HCT116 (cell line): ENCODE measurements around the gene FOS. TPM values are rescaled to one million over a fixed set of nuclear protein-coding genes. Genes with fewer than 3 reads are reported as not detected.

ENCODE experiments used
- ATAC-seq: fragments of 200-7000 bp; cut with Tn5 transposase; 2 replicates; pipeline ENCODE4 v1.9.1; 2020; ENCODE audit warnings: mild to moderate bottlenecking, moderate library complexity
- BruUV-seq: library from RNA; stranded (reverse); fragments of 400-500 nt; replicated peaks from 2 replicates; lab custom pipeline; 2021; lab: Mats Ljungman, UMichigan
- CTCF ChIA-PET: fragments of 300-600 bp; sonication (Branson Sonifier 250); formaldehyde crosslinking; loops from one replicate; lab custom pipeline; 2021; ENCODE audit warnings: antibody characterized with exemption; lab: Charles Lee
- POLR2A ChIA-PET: fragments of 300-600, 350-600 bp; sonication (Branson Sonifier 250); formaldehyde crosslinking; loops from one replicate; lab custom pipeline; 2021; ENCODE audit warnings: antibody characterized with exemption; lab: Charles Lee
- RAD21 ChIA-PET, 2 experiments: fragments of 300-600 bp; sonication (Branson Sonifier 250); formaldehyde crosslinking; loops; one replicate each; lab custom pipeline; 2023; ENCODE audit warnings: low total read pairs in 2 of 2; ENCODE audit not compliant: uncharacterized antibody in 2 of 2, unreplicated experiment in 2 of 2, low non-redundant PET in 1 of 2; lab: Charles Lee
- DNase-seq: peaks from one replicate; pipeline ENCODE4 v3.0.0-alpha.2; 2010; ENCODE audit warnings: low read depth, low spot score
- H2AFZ ChIP-seq: fragments of 200-600 bp; shearing (Covaris generic), sonication (generic); 2 replicates; pipeline ENCODE4 v1.6.1; 2017; ENCODE audit warnings: low read depth, mixed run types, mixed read lengths, antibody characterized with exemption, low read length; ENCODE audit not compliant: poor library complexity, severe bottlenecking
- H3K27ac ChIP-seq: 2 replicates; pipeline ENCODE4 v1.5.1; 2012; ENCODE audit warnings: low read depth, low read length
- H3K27me3 ChIP-seq: fragments of 200-600 bp; sonication (generic); 2 replicates; pipeline ENCODE4 v1.6.1; 2016; ENCODE audit warnings: mixed run types, low read length, mixed read lengths; ENCODE audit not compliant: insufficient read depth
- H3K36me3 ChIP-seq, 2 experiments: fragments of 200-500 bp in 1 of 2; fragments of 200-600 bp in 1 of 2; sonication (Bioruptor generic) in 1 of 2; sonication (generic) in 1 of 2; 2 replicates each; pipeline versions ENCODE4 v1.5.1 to v1.6.1; 2014 to 2016; ENCODE audit warnings: low read length in 2 of 2, inconsistent platforms in 1 of 2, mixed read lengths in 1 of 2, mixed run types in 1 of 2; ENCODE audit not compliant: insufficient read depth in 2 of 2, control insufficient read depth in 1 of 2
- H3K4me1 ChIP-seq, 2 experiments: fragments of 200-600 bp in 1 of 2; sonication (generic) in 1 of 2; 2 replicates each; pipeline versions ENCODE4 v1.5.1 to v1.6.1; 2012 to 2017; ENCODE audit warnings: low read length in 2 of 2, inconsistent platforms in 1 of 2, mild to moderate bottlenecking in 1 of 2, mixed read lengths in 1 of 2, mixed run types in 1 of 2, moderate library complexity in 1 of 2; ENCODE audit not compliant: insufficient read depth in 2 of 2, control insufficient read depth in 1 of 2
- H3K4me2 ChIP-seq: fragments of 200-600 bp; sonication (generic); 2 replicates; pipeline ENCODE4 v1.6.1; 2017; ENCODE audit warnings: mixed run types, low read length, mixed read lengths
- H3K4me3 ChIP-seq, 2 experiments: fragments of 200-600 bp in 1 of 2; sonication (generic) in 1 of 2; replicated peaks in 1 of 2; 2 replicates each; pipeline ENCODE4 v1.5.1; 2011 to 2016; ENCODE audit warnings: low read length in 2 of 2, control low read depth in 1 of 2, low read depth in 1 of 2, mild to moderate bottlenecking in 1 of 2, mixed read lengths in 1 of 2, mixed run types in 1 of 2
- H3K79me2 ChIP-seq: fragments of 200-600 bp; sonication (generic); 2 replicates; pipeline ENCODE4 v1.6.1; 2017; ENCODE audit warnings: mild to moderate bottlenecking, mixed run types, low read length, moderate library complexity, mixed read lengths; ENCODE audit not compliant: insufficient read depth
- H3K9ac ChIP-seq: fragments of 200-600 bp; sonication (generic); 2 replicates; pipeline ENCODE4 v1.6.1; 2016; ENCODE audit warnings: low read length, mixed read lengths
- H3K9me2 ChIP-seq: fragments of 200-600 bp; sonication (generic), shearing (Covaris generic); 2 replicates; pipeline ENCODE4 v1.6.1; 2017; ENCODE audit warnings: mixed run types, mild to moderate bottlenecking, moderate library complexity; ENCODE audit not compliant: insufficient read depth
- H3K9me3 ChIP-seq, 2 experiments: fragments of 200-500 bp in 1 of 2; fragments of 200-600 bp in 1 of 2; sonication (Bioruptor generic) in 1 of 2; sonication (generic) in 1 of 2; 2 replicates each; pipeline ENCODE4 v1.6.1; 2014 to 2017; ENCODE audit warnings: low read length in 2 of 2, mixed read lengths in 2 of 2, inconsistent platforms in 1 of 2, low read depth in 1 of 2, mild to moderate bottlenecking in 1 of 2, mixed run types in 1 of 2, moderate library complexity in 1 of 2; ENCODE audit not compliant: control insufficient read depth in 1 of 2, insufficient read depth in 1 of 2
- H4K20me1 ChIP-seq: fragments of 200-600 bp; sonication (generic), shearing (Covaris generic); 2 replicates; pipeline ENCODE4 v1.6.1; 2017; ENCODE audit warnings: mixed run types, mild to moderate bottlenecking, moderate library complexity; ENCODE audit not compliant: insufficient read depth
- CEBPB ChIP-seq: IDR thresholded peaks from 2 replicates; pipeline ENCODE4 v1.6.1; 2012; ENCODE audit warnings: low read depth
- CTCF ChIP-seq, 3 experiments: fragments of 200-600 bp in 1 of 3; sonication (generic) in 1 of 3; IDR thresholded peaks in 2 of 3; conservative IDR thresholded peaks in 1 of 3; 2 replicates each; pipeline ENCODE4 v1.5.1; 2012 to 2017; ENCODE audit warnings: low read depth in 2 of 3, low read length in 2 of 3, antibody characterized with exemption in 1 of 3, borderline replicate concordance in 1 of 3, control low read depth in 1 of 3, mild to moderate bottlenecking in 1 of 3, mixed read lengths in 1 of 3, mixed run types in 1 of 3, moderate library complexity in 1 of 3; ENCODE audit not compliant: insufficient read depth in 1 of 3
- EGR1 ChIP-seq: IDR thresholded peaks from 2 replicates; pipeline ENCODE4 v1.6.1; 2012; ENCODE audit warnings: low read depth
- ELF1 ChIP-seq: IDR thresholded peaks from 2 replicates; pipeline ENCODE4 v1.6.1; 2012; ENCODE audit warnings: low read depth, borderline replicate concordance
- MAX ChIP-seq: IDR thresholded peaks from 2 replicates; pipeline ENCODE4 v1.6.1; 2012
- RAD21 ChIP-seq: IDR thresholded peaks from 2 replicates; pipeline ENCODE4 v1.6.1; 2012; ENCODE audit warnings: low read depth, mild to moderate bottlenecking
- SIN3A ChIP-seq: IDR thresholded peaks from 2 replicates; pipeline ENCODE4 v1.6.1; 2012; ENCODE audit warnings: low read depth
- TCF7L2 ChIP-seq: IDR thresholded peaks from 2 replicates; pipeline ENCODE4 v1.7.0; 2011; ENCODE audit warnings: borderline replicate concordance, inconsistent platforms; ENCODE audit not compliant: insufficient read depth, insufficient read length; ENCODE audit errors: extremely low read depth
- ZBTB33 ChIP-seq: IDR thresholded peaks from 2 replicates; pipeline ENCODE4 v1.6.1; 2011; ENCODE audit warnings: mild to moderate bottlenecking, low read length, moderate library complexity; ENCODE audit not compliant: insufficient replicate concordance; ENCODE audit errors: extremely low read depth
- ZFX ChIP-seq: fragments of 450-650 bp; IDR thresholded peaks from 2 replicates; pipeline ENCODE4 v1.6.1; 2017
- intact Hi-C: fragments of 100-400 bp; cut with micrococcal nuclease; formaldehyde crosslinking; loops from 2 replicates; pipeline ENCODE4 v1.10.0; 2022
- total RNA-seq: library from RNA; stranded (reverse); gene quantifications from one replicate; pipeline ENCODE4 v1.2.1, GENCODE V29; 2021; ENCODE audit not compliant: unreplicated experiment

Gene FOS
- total RNA-seq, 1 experiment from 2014 or later = 50.4 TPM

GRCh38 chr14:75249958-75250336 is 28.7 kb upstream of the FOS start:
- Histone ChIP-seq H3K79me2 (no peaks in the 10 kb centered on the region), H3K4me3 (no peak overlapping the region), H3K9ac (no peak overlapping the region), H2AFZ (no peak overlapping the region), H3K9me3 (no peaks in the 10 kb centered on the region), H3K36me3 (no peaks in the 10 kb centered on the region), H3K4me1 (peaks cover 0 to 9% of the 10 kb centered on the region in 2 experiments; a peak in 1 of 4 replicates), H3K27me3 (no peaks in the 10 kb centered on the region), H4K20me1 (no peaks in the 10 kb centered on the region), H3K27ac (no peak overlapping the region), H3K9me2 (no peaks in the 10 kb centered on the region), H3K4me2 (no peak overlapping the region)
- BruUV-seq = no TSS peak
- intact Hi-C loops = no loop called here
- ChIA-PET CTCF (no interaction called here), POLR2A (no interaction called here), RAD21 (no interaction called here)
- ATAC-seq (no peak), DNase-seq (no peak)
- TF ChIP-seq ZBTB33 (no peak), RAD21 (no peak), ZFX (no peak)

- Histone ChIP-seq H3K4me3 (no peak overlapping the region), H3K27ac (no peak overlapping the region), H3K4me2 (no peak overlapping the region), H3K9me2 (no peaks in the 10 kb centered on the region), H3K4me1 (peaks cover 0 to 11% of the 10 kb centered on the region in 2 experiments; a peak in 1 of 4 replicates), H3K9ac (no peak overlapping the region), H4K20me1 (no peaks in the 10 kb centered on the region), H3K79me2 (no peaks in the 10 kb centered on the region), H3K27me3 (no peaks in the 10 kb centered on the region), H3K36me3 (no peaks in the 10 kb centered on the region), H3K9me3 (no peaks in the 10 kb centered on the region), H2AFZ (no peak overlapping the region)
- POLR2A ChIA-PET = no interaction called here
- ATAC-seq (no peak), DNase-seq (no peak)
- no TSS peak for BruUV-seq
- intact Hi-C loops = no loop called here
- RAD21 ChIA-PET = no interaction called here
- CTCF ChIA-PET = no interaction called here
- TF ChIP-seq ELF1 (no peak), TCF7L2 (no peak), SIN3A (no peak), MAX (no peak), EGR1 (no peak), ZBTB33 (no peak), CTCF (IDR thresholded peaks at IDR 0.05 in 2 of 3, conservative IDR thresholded peaks at IDR 0.05 in 1 of 3; ENCODE audit: borderline replicate concordance in 1 of 3, insufficient read depth in 1 of 3, low read depth in 2 of 3, low read length in 2 of 3) (no peak), CEBPB (no peak)
Observed at GRCh38 chr14:75250800-75251199, 27.8 kb upstream of the FOS start.
